T-cell (primary cell): ENCODE results near the gene RAPGEF3. TPM values are rescaled to one million over a fixed set of nuclear protein-coding genes. Genes with fewer than 3 reads are reported as not detected.

Experiments
- ATAC-seq, 4 experiments: fragments of 200-7000 bp in 3 of 4; fragments of 150-1000 bp in 1 of 4; cut with Tn5 transposase; replicated peaks in 1 of 4; 1 replicate in 3 of 4; 2 replicates in 1 of 4; pipeline ENCODE4 v1.10.0; 2021; ENCODE audit warnings: moderate library complexity in 3 of 4, mild to moderate bottlenecking in 2 of 4, moderate number of reproducible peaks in 1 of 4
- CTCF ChIA-PET, 2 donors: fragments of 300-600 bp; sonication (Branson Sonifier 250); formaldehyde crosslinking; loops; one replicate each; lab custom pipeline; 2022; ENCODE audit warnings: antibody characterized with exemption in 2 of 2; lab: Charles Lee
- POLR2A ChIA-PET, 2 donors: fragments of 300-600 bp; sonication (Branson Sonifier 250); formaldehyde crosslinking; loops; one replicate each; lab custom pipeline; 2022; ENCODE audit warnings: antibody characterized with exemption in 2 of 2; lab: Charles Lee
- DNase-seq, 35 experiments: peaks; one replicate each; pipeline versions ENCODE4 v3.0.0 to v3.0.0-alpha.2; 2013 to 2023
- H3K27ac ChIP-seq: one replicate; pipeline ENCODE4 v1.5.1; 2013; ENCODE audit warnings: low read length
- H3K27me3 ChIP-seq, 2 experiments: replicated peaks in 1 of 2; 1 replicate in 1 of 2; 2 replicates in 1 of 2; pipeline versions ENCODE4 v1.6.1 to v1.7.0; 2013; ENCODE audit warnings: low read length in 1 of 2, mixed read lengths in 1 of 2; ENCODE audit not compliant: control insufficient read depth in 2 of 2, insufficient read depth in 2 of 2; ENCODE audit errors: extremely low read depth in 1 of 2
- H3K36me3 ChIP-seq, 2 donors: 1 replicate in 1 of 2; 2 replicates in 1 of 2; pipeline versions ENCODE4 v1.6.1 to v1.7.0; 2013; ENCODE audit warnings: low read length in 1 of 2; ENCODE audit not compliant: control insufficient read depth in 2 of 2, insufficient read depth in 1 of 2; ENCODE audit errors: extremely low read depth in 1 of 2
- H3K4me1 ChIP-seq, 2 experiments: 1 replicate in 1 of 2; 2 replicates in 1 of 2; pipeline versions ENCODE4 v1.6.1 to v1.7.0; 2013; ENCODE audit warnings: low read length in 2 of 2, mixed read lengths in 1 of 2; ENCODE audit not compliant: insufficient read depth in 2 of 2, control insufficient read depth in 1 of 2; ENCODE audit errors: extremely low read depth in 1 of 2
- H3K4me3 ChIP-seq, 2 donors: 1 replicate in 1 of 2; 2 replicates in 1 of 2; pipeline versions ENCODE4 v1.5.1 to v1.7.0; 2013; ENCODE audit warnings: mild to moderate bottlenecking in 2 of 2, low read length in 1 of 2, moderate library complexity in 1 of 2; ENCODE audit not compliant: control insufficient read depth in 1 of 2; ENCODE audit errors: extremely low read depth in 1 of 2
- H3K9me3 ChIP-seq: 2 replicates; pipeline ENCODE4 v1.7.0; 2013
- H3K27ac Mint-ChIP-seq, 2 donors: one replicate each; pipeline ENCODE4 v1.8.0; 2020 to 2021; ENCODE audit warnings: mild to moderate bottlenecking in 2 of 2, mixed read lengths in 2 of 2
- H3K27me3 Mint-ChIP-seq, 2 donors: one replicate each; pipeline ENCODE4 v1.8.0; 2021 to 2022; ENCODE audit warnings: mixed read lengths in 2 of 2
- H3K36me3 Mint-ChIP-seq: one replicate; pipeline ENCODE4 v1.8.0; 2021; ENCODE audit warnings: mixed read lengths
- H3K4me1 Mint-ChIP-seq, 3 donors: one replicate each; pipeline ENCODE4 v1.8.0; 2020 to 2022; ENCODE audit warnings: mixed read lengths in 3 of 3, mild to moderate bottlenecking in 1 of 3
- H3K4me3 Mint-ChIP-seq, 3 donors: one replicate each; pipeline ENCODE4 v1.8.0; 2020 to 2022; ENCODE audit warnings: mild to moderate bottlenecking in 3 of 3, mixed read lengths in 3 of 3, moderate library complexity in 3 of 3
- H3K9me3 Mint-ChIP-seq, 3 donors: one replicate each; pipeline ENCODE4 v1.8.0; 2020 to 2022; ENCODE audit warnings: mixed read lengths in 3 of 3
- WGBS: methylation state at CpG from one replicate; pipeline ENCODE4 v1.1.5; 2013; ENCODE audit warnings: missing lambda C conversion rate; ENCODE audit not compliant: insufficient coverage; 5-methylcytosine and 5-hydroxymethylcytosine counted together
- total RNA-seq, 35 experiments: library from RNA in 6 of 35; stranded (reverse) in 6 of 35; fragments of 120-200 nt in 1 of 35; gene quantifications; one replicate each; pipeline versions ENCODE4 v1.2.1 to v1.2.4 and lab custom pipeline; 2013 to 2026

The RAPGEF3 gene
- total RNA-seq, 5 donors from 2014 or later (not counting 1 experiment from before 2014, with no cell fraction given), result 0.25 to 0.99 (median 0.82) TPM

DNA sequence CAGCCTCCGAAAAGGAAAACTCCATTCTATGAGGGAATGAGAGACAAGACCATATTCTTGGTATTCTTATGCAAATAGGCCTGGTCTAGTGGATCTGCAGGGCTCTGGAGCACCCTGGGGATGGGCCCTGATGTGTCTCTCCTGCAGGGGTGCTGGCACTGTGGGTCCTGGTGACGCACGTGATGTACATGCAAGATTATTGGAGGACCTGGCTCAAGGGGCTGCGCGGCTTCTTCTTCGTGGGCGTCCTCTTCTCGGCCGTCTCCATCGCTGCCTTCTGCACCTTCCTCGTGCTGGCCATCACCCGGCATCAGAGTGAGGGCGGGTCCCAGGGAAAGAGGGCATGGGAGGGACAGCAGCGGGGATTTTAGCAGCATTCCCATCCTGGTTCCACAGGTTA is 20.2 kb upstream of the RAPGEF3 start:
- H3K4me3 ChIP-seq, result no peak overlapping the region
- Mint-ChIP-seq H3K9me3 (no peaks in the 10 kb centered on the region), H3K27me3 (no peaks in the 10 kb centered on the region), H3K27ac (peak overlapping the region in 1 of 2 donors; percentile 16), H3K4me1 (peaks cover 18 to 21% (median 19%) of the 10 kb centered on the region in 3 donors), H3K36me3 (peaks cover 4% of the 10 kb centered on the region), H3K4me3 (no peak overlapping the region)
- H3K36me3 ChIP-seq, result peaks cover 11 to 13% of the 10 kb centered on the region in 2 donors
- DNase-seq, result no peak
- H3K4me1 ChIP-seq, result peaks cover 4 to 20% of the 10 kb centered on the region in 2 experiments
- peak in 1 of 4 experiments; percentile 27 for ATAC-seq
- no peaks in the 10 kb centered on the region for H3K9me3 ChIP-seq
- ChIA-PET POLR2A (no interaction called here), CTCF (interaction anchor here (0.6 to 3.7 kb wide), 14 partner anchors 10 to 68 kb away, joined by 3 to 17 read pairs (median 4); no protein-coding TSS in a partner anchor)
- H3K27ac ChIP-seq, result no peak overlapping the region
- WGBS, result 96% methylated on average over 3 of the region's 14 CpGs
- H3K27me3 ChIP-seq, result peaks cover 0 to 3% of the 10 kb centered on the region in 2 experiments

DNA sequence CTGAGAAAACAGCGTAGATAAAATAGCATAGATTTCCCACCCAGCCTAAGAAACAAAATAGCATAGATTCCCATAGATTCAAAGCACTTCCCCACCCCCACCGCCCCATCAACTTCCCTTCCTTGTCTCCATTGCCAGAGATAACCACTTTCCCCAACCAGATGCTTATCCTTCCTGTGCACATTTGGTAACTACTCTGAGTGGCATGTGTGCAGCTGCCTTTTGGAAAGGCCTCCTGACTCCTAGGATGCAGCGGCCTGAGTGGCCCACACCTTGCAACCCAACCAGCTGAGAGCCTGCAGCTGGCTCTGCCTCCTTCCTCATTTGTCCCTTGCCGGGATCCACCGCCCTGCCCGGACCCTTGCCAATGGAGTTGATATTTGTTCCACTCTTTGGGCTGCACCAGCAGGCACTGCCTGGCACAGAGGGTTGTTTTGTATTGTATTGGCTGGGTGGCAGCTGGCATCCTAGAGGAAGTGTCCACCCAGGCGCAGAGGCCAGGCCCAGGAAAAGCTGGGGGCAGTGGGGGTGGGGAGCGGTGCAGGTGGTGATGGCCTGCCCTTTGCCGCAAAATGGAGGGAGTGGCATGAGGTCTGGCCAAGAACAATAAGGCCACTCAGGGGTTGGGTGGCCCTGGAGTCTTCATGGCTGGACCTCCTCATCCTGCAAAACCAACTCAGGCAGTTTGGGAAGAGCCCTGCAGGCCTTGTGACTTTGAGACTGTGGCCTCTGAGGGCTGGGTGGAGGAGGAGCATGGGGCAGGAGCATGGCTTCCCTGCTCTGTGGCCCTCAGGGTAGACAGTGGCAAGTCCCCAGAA is 19.3 kb upstream of the RAPGEF3 start:
- ATAC-seq (no peak), DNase-seq (no peak)
- H3K36me3 ChIP-seq, result peaks cover 3 to 8% of the 10 kb centered on the region in 2 donors
- H3K27ac ChIP-seq, result no peak overlapping the region
- H3K4me3 ChIP-seq, result no peak overlapping the region
- no peaks in the 10 kb centered on the region for H3K9me3 ChIP-seq
- Mint-ChIP-seq H3K36me3 (peaks cover 4% of the 10 kb centered on the region), H3K27me3 (no peaks in the 10 kb centered on the region), H3K27ac (no peak overlapping the region), H3K4me1 (peaks cover 22 to 25% (median 22%) of the 10 kb centered on the region in 3 donors), H3K4me3 (no peak overlapping the region), H3K9me3 (no peaks in the 10 kb centered on the region)
- ChIA-PET CTCF (interaction anchor here (0.6 to 2.2 kb wide), 15 partner anchors 11 to 72 kb away, joined by 3 to 13 read pairs (median 3); partner anchors contain the start of gene RPAP3 (in 1 of the 2)), POLR2A (no interaction called here)
- WGBS, result 89% methylated on average over 5 of the region's 9 CpGs
- peaks cover 5 to 24% of the 10 kb centered on the region in 2 experiments for H3K4me1 ChIP-seq
- peaks cover 0 to 3% of the 10 kb centered on the region in 2 experiments for H3K27me3 ChIP-seq

DNA sequence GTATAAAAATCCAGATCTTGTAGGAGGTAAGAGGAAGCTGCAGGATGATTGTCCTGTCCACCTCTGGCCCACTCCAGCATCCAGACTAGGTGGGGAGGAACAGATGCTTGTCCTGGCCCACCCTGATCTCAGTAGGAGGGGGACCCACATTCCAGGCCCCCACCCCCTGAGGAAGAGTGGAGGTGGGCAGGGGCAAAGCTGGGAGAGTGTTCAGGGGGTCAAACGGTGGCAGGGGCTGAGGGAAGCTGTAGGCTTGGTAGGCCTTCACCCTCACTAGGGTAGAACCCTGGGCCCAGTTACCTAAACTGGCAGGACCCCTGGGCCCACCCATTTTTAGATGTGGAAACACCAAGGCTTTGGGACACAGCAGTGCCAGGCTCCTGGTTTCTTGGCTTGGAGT is 18.5 kb upstream of the RAPGEF3 start:
- Mint-ChIP-seq H3K27ac (no peak overlapping the region), H3K4me3 (no peak overlapping the region), H3K36me3 (peaks cover 4% of the 10 kb centered on the region), H3K4me1 (peaks cover 25 to 30% (median 28%) of the 10 kb centered on the region in 3 donors), H3K27me3 (no peaks in the 10 kb centered on the region), H3K9me3 (no peaks in the 10 kb centered on the region)
- H3K9me3 ChIP-seq, result no peaks in the 10 kb centered on the region
- POLR2A ChIA-PET, result no interaction called here
- CTCF ChIA-PET, result interaction anchor here (0.8 to 2.2 kb wide), 6 partner anchors 10 to 71 kb away, joined by 3 to 9 read pairs (median 3); partner anchors contain the start of gene RPAP3 (in 1 of the 2)
- H3K27ac ChIP-seq, result no peak overlapping the region
- H3K4me1 ChIP-seq, result peaks cover 5 to 30% of the 10 kb centered on the region in 2 experiments
- H3K36me3 ChIP-seq, result peaks cover 2 to 8% of the 10 kb centered on the region in 2 donors
- DNase-seq (no peak), ATAC-seq (no peak)
- WGBS, result 100% methylated on average over 1 of the region's 1 CpG
- H3K4me3 ChIP-seq, result no peak overlapping the region
- H3K27me3 ChIP-seq, result peaks cover 0 to 7% of the 10 kb centered on the region in 2 experiments

DNA sequence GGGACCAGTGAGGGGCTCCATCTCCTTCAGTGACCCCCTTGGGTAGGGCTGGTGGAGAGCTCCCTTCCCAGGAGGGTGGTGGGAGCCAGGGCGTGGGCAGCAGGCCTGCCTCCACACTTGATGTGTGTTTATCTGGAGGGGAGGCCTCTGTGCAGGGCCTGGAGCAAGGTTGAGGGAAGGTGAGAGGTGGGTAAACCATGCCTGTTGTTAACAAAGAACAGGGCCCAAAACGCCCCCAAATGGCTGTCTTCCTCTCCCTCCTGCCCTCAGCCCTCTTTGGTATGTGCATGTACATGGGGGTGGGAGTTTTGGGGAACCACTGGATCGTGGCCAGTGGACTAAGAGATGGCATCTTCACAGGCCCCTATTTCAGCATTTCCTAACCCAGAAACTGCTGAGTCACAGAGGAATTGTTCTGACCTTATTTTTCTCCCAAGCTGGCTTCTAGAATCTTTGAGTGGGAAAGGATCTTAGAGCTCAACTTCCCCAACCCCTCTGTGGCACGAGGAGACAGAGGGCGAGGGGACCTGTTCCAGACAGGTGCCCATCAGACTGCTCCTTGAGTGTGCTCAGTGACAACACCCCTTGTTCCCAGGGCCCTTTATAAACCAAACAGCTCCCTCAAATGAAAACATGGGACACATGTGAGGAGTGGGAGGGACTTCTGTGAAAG is 17.9 kb upstream of the RAPGEF3 start:
- WGBS, result no CpG with 5 or more reads among the region's 5 CpGs
- H3K4me3 Mint-ChIP-seq, result no peak overlapping the region
- ATAC-seq, result no peak
- DNase-seq, result no peak
- no peaks in the 10 kb centered on the region for H3K27me3 Mint-ChIP-seq
- Histone ChIP-seq H3K4me3 (no peak overlapping the region), H3K9me3 (no peaks in the 10 kb centered on the region), H3K36me3 (peaks cover 0 to 8% of the 10 kb centered on the region in 2 donors), H3K27me3 (peaks cover 0 to 8% of the 10 kb centered on the region in 2 experiments), H3K27ac (no peak overlapping the region), H3K4me1 (peaks cover 5 to 30% of the 10 kb centered on the region in 2 experiments)
- CTCF ChIA-PET, result interaction anchor here (0.7 to 3.0 kb wide), 7 partner anchors 10 to 63 kb away, joined by 3 to 12 read pairs (median 5); no protein-coding TSS in a partner anchor
- POLR2A ChIA-PET, result no interaction called here
- peaks cover 25 to 30% (median 29%) of the 10 kb centered on the region in 3 donors for H3K4me1 Mint-ChIP-seq
- H3K27ac Mint-ChIP-seq, result no peak overlapping the region
- H3K9me3 Mint-ChIP-seq, result no peaks in the 10 kb centered on the region
- H3K36me3 Mint-ChIP-seq, result no peaks in the 10 kb centered on the region

DNA sequence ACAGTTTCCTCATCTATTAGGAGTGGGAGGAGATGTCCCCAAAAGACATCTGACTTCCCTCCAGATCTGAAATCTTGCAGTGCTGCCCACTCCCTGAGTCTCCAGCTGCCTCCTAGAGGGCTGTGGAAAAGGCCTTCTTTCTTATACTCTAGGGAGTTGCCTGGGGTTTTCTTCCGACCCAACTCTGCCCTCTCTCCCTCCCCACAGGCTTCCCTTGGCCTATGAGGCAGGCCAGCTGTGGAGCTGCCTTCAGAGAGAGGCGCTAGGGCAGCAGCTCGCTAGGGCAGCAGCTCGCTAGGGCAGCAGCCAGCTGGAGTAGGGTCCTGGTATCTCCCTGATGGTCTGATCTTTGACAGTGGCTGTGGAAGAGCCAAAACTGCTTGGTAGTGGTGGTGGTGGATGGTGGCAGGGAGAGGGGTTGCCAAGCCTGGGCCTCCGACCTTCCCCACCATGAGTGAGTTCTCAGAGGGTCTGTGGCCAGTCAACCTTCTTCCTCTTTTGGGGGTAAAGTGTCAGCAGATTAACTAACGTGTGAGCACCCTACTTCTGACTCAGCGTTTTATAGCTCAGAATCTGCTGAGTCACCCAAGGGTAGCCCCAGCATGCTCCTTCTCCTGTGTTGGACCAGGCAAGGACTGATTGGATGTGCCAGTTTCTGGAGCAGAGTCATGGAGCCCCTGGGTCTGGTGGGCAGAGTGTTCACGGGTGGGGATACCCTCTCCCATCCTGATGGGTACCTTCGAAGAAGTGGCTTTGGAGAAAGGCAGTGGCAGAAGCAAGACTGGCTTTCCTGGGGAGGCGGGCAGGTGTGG is 16.6 kb upstream of the RAPGEF3 start:
- Mint-ChIP-seq H3K27me3 (no peaks in the 10 kb centered on the region), H3K4me3 (peak overlapping the region; percentile 17 to 88 (median 21)), H3K27ac (no peak overlapping the region), H3K36me3 (no peaks in the 10 kb centered on the region), H3K4me1 (peaks cover 25 to 30% (median 29%) of the 10 kb centered on the region in 3 donors), H3K9me3 (no peaks in the 10 kb centered on the region)
- Histone ChIP-seq H3K4me1 (peaks cover 5 to 30% of the 10 kb centered on the region in 2 experiments), H3K27ac (no peak overlapping the region), H3K27me3 (peaks cover 0 to 8% of the 10 kb centered on the region in 2 experiments), H3K9me3 (no peaks in the 10 kb centered on the region), H3K4me3 (no peak overlapping the region), H3K36me3 (no peaks in the 10 kb centered on the region)
- no peak for ATAC-seq
- POLR2A ChIA-PET, result no interaction called here
- CTCF ChIA-PET, result interaction anchor here (0.8 to 3.0 kb wide), 4 partner anchors 31 to 62 kb away, joined by 3 to 12 read pairs (median 6); no protein-coding TSS in a partner anchor
- WGBS, result 96% methylated on average over 7 of the region's 10 CpGs
- no peak for DNase-seq
